HL-60 (cell line): ENCODE measurements around the gene PRPF6.

Experiments used
- DNase-seq, 2 experiments: peaks; one replicate each; pipeline ENCODE4 v3.0.0-alpha.2; 2010 to 2020; ENCODE audit warnings: low read depth in 1 of 2, low spot score in 1 of 2
- H3K27ac ChIP-seq: fragments of 250-450 bp; sonication (Bioruptor Pico); replicated peaks from 2 replicates; pipeline ENCODE4 v1.5.1; 2020; ENCODE audit warnings: mild to moderate bottlenecking, moderate library complexity
- H3K27me3 ChIP-seq: fragments of 250-450 bp; sonication (Bioruptor Pico); 2 replicates; pipeline ENCODE4 v1.5.1; 2021; ENCODE audit warnings: mild to moderate bottlenecking, moderate library complexity; ENCODE audit not compliant: insufficient read depth, poor library complexity, severe bottlenecking
- H3K4me3 ChIP-seq: replicated peaks from 2 replicates; pipeline ENCODE4 v1.5.1; 2011; ENCODE audit warnings: mild to moderate bottlenecking, control low read depth, low read length; ENCODE audit not compliant: insufficient read depth
- GABPA ChIP-seq: IDR thresholded peaks from 2 replicates; pipeline ENCODE4 v1.6.1; 2012; ENCODE audit warnings: low read depth
- POLR2AphosphoS5 ChIP-seq: IDR thresholded peaks from 2 replicates; pipeline ENCODE4 v1.6.1; 2012; ENCODE audit warnings: low read depth
- SPI1 ChIP-seq: IDR thresholded peaks from 2 replicates; pipeline ENCODE4 v1.6.1; 2012; ENCODE audit warnings: low read depth, mild to moderate bottlenecking, borderline replicate concordance
- TF ChIP-seq, protein P1 (sequence below): IDR thresholded peaks from one replicate; pipeline ENCODE4 v1.5.1; 2011; ENCODE audit warnings: low read length, control low read depth, inconsistent platforms; ENCODE audit not compliant: insufficient read depth
- TF ChIP-seq, protein P2 (sequence below): IDR thresholded peaks from 2 replicates; pipeline ENCODE4 v1.6.1; 2012; ENCODE audit warnings: low read depth; ENCODE audit not compliant: insufficient replicate concordance

Gene PRPF6

DNA sequence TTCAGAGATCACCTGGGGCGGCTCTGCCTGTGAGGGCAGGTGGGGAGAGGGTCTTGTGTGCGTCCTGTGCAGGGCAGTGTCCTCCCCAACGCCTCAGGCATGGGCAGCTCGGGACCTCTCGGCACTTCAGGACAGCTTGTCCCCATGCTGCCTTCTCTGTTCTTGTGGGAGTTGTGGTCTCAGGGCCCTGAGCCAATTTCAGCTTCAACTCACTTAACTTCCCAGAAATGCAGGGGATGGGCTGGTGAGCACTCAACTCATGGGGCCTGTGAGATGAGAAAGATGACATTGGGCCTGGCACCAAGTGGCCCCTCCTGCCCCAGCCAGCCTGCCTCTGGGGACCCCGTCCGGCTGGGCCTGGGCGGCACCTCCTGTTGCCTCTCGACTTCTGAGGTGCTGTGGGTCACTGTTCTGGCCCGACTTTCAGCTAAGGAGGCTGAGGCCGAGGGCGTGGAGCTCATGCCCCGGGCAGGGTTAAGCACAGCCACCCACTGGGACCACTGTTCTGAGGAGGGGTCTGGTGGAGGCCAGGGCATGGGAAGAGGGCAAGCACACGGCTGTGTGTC is 91.6 kb downstream of the PRPF6 start:
- Histone ChIP-seq H3K4me3 (no peak overlapping the region), H3K27me3 (no peaks in the 10 kb centered on the region), H3K27ac (peak overlapping the region; percentile 29)
- no peak for DNase-seq
- TF ChIP-seq SPI1: no peak
- TF ChIP-seq POLR2AphosphoS5: peak; percentile 44; the same call in 1 of the 2 replicates

DNA sequence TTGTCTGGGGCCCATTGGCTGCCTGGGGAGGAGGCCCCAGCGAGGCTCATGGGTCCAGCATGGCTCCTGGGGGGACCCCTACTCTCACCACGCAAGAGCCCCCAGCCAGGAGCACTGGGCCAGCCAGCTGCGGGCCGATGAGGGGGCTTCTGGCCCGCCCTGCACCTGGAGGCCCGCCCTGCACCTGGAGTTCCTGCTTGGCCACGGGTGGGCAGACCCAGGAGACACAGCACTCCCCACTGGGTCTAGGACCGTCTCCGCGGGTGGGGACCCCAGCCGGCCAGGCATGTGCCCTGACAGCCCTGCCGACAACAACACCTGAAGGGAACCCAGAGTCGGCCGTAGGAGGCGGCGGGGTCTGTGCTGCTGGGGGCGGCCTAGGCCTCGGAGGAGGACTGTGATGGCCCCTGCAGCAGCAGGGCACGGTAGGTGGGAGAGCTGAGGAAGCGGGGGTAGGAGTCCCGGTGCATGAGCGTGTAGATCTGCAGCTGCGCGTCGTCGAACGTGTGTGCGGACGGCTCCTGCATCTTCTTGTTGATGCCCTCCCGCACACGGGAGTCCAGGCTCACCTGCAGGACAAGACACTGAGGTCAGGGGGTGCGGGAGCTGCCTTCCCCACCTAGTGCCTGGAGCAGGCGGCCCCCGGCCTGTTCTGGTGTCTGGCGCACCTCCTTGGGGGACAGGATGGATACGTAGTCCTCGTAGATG is 92.7 kb downstream of the PRPF6 start:
- H3K27ac ChIP-seq: no peak overlapping the region; the same call in 1 of the 2 replicates
- no peak for TF ChIP-seq SPI1
- TF ChIP-seq GABPA: no peak
- TF ChIP-seq POLR2AphosphoS5: no peak
- TF ChIP-seq, protein P1, sequence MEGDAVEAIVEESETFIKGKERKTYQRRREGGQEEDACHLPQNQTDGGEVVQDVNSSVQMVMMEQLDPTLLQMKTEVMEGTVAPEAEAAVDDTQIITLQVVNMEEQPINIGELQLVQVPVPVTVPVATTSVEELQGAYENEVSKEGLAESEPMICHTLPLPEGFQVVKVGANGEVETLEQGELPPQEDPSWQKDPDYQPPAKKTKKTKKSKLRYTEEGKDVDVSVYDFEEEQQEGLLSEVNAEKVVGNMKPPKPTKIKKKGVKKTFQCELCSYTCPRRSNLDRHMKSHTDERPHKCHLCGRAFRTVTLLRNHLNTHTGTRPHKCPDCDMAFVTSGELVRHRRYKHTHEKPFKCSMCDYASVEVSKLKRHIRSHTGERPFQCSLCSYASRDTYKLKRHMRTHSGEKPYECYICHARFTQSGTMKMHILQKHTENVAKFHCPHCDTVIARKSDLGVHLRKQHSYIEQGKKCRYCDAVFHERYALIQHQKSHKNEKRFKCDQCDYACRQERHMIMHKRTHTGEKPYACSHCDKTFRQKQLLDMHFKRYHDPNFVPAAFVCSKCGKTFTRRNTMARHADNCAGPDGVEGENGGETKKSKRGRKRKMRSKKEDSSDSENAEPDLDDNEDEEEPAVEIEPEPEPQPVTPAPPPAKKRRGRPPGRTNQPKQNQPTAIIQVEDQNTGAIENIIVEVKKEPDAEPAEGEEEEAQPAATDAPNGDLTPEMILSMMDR: no peak
- TF ChIP-seq, protein P2, sequence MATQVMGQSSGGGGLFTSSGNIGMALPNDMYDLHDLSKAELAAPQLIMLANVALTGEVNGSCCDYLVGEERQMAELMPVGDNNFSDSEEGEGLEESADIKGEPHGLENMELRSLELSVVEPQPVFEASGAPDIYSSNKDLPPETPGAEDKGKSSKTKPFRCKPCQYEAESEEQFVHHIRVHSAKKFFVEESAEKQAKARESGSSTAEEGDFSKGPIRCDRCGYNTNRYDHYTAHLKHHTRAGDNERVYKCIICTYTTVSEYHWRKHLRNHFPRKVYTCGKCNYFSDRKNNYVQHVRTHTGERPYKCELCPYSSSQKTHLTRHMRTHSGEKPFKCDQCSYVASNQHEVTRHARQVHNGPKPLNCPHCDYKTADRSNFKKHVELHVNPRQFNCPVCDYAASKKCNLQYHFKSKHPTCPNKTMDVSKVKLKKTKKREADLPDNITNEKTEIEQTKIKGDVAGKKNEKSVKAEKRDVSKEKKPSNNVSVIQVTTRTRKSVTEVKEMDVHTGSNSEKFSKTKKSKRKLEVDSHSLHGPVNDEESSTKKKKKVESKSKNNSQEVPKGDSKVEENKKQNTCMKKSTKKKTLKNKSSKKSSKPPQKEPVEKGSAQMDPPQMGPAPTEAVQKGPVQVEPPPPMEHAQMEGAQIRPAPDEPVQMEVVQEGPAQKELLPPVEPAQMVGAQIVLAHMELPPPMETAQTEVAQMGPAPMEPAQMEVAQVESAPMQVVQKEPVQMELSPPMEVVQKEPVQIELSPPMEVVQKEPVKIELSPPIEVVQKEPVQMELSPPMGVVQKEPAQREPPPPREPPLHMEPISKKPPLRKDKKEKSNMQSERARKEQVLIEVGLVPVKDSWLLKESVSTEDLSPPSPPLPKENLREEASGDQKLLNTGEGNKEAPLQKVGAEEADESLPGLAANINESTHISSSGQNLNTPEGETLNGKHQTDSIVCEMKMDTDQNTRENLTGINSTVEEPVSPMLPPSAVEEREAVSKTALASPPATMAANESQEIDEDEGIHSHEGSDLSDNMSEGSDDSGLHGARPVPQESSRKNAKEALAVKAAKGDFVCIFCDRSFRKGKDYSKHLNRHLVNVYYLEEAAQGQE: no peak
- DNase-seq: no peak

DNA sequence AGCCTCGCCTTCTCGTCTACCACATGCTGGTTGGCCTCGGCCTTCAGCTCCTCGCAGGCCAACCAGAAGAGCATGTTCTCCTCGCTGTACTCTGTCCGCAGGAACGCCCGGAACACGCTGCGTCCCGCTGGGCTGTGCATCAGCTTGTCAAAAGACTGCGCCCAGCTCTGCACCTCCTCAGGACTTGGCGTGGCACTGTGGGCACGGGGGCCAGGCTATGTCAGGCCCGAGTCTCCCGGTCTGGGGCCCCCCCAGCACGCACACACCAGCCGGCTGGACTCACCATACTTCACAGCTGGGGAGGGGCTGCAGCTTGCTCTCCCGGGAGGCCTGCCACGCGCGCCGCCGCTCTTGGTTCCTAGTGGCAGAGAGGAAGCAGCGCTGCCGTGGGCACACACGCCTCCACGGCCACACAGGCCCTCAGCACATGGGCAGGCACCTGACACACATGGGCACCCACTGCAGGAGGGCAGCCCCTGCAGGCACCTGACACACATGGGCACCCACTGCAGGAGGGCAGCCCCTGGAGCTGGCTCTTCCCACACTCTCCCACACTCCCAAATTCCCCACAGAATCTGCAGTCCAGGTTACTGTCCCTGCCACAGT is 93.4 kb downstream of the PRPF6 start:
- no peak overlapping the region for H3K4me3 ChIP-seq
- peak overlapping the region; percentile 97 for H3K27ac ChIP-seq
- TF ChIP-seq GABPA: no peak
- TF ChIP-seq SPI1: no peak
- no peak for TF ChIP-seq POLR2AphosphoS5
- TF ChIP-seq, protein P1: no peak
- TF ChIP-seq, protein P2: no peak
- no peaks in the 10 kb centered on the region for H3K27me3 ChIP-seq
- no peak for DNase-seq

More for the DNA sequence above, 92.7 kb downstream of the PRPF6 start:
- no peaks in the 10 kb centered on the region for H3K27me3 ChIP-seq
- no peak overlapping the region for H3K4me3 ChIP-seq

DNA sequence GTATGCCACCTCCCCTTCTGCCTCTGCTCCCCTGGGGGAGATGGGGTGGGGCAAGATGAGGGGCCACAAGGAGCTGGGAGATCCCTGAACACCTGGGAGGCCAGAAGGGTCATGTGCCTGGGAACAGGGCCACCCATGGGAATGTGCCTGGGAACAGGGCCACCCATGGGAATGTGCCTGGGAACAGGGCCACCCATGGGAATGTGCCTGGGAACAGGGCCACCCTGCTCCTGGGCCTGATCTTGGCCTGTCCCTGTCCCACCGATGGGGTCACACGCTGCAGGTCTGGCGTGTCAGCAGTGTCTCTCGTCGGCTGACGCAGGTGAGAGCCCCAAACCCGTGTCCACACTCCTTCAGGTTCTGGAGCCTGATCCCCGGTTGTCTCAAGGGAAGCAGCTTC is 94.0 kb downstream of the PRPF6 start:
- no peak for DNase-seq
- H3K4me3 ChIP-seq: no peak overlapping the region
- no peaks in the 10 kb centered on the region for H3K27me3 ChIP-seq
- TF ChIP-seq SPI1 (no peak), POLR2AphosphoS5 (no peak), GABPA (no peak)
- TF ChIP-seq, protein P2: no peak
- TF ChIP-seq, protein P1: no peak
- peak overlapping the region; percentile 97 for H3K27ac ChIP-seq
